Calu3 (cell line): ENCODE data around the gene STK11. TPM values are rescaled to one million over a fixed set of nuclear protein-coding genes. Genes with fewer than 3 reads are reported as not detected.

Source experiments
- BruUV-seq: library from RNA; stranded (reverse); fragments of 400-500 nt; replicated peaks from 2 replicates; lab custom pipeline; 2021; lab: Mats Ljungman, UMichigan
- CTCF ChIA-PET: fragments of 300-600 bp; sonication (Branson Sonifier 250); formaldehyde crosslinking; loops from one replicate; lab custom pipeline; 2022; ENCODE audit warnings: antibody characterized with exemption; lab: Charles Lee
- DNase-seq: peaks from one replicate; pipeline ENCODE4 v3.0.0; 2022
- H3K27ac Mint-ChIP-seq: one replicate; pipeline ENCODE4 v1.8.0; 2022; ENCODE audit warnings: mixed read lengths; ENCODE audit not compliant: unreplicated experiment
- H3K27me3 Mint-ChIP-seq: one replicate; pipeline ENCODE4 v1.8.0; 2022; ENCODE audit warnings: mixed read lengths; ENCODE audit not compliant: unreplicated experiment
- H3K36me3 Mint-ChIP-seq: one replicate; pipeline ENCODE4 v1.8.0; 2022; ENCODE audit warnings: mild to moderate bottlenecking, moderate library complexity, mixed read lengths; ENCODE audit not compliant: insufficient read depth, unreplicated experiment
- H3K4me1 Mint-ChIP-seq: one replicate; pipeline ENCODE4 v1.8.0; 2022; ENCODE audit warnings: mild to moderate bottlenecking, low read depth, mixed read lengths; ENCODE audit not compliant: unreplicated experiment
- H3K4me3 Mint-ChIP-seq: one replicate; pipeline ENCODE4 v1.8.0; 2022; ENCODE audit warnings: mild to moderate bottlenecking, low read depth, moderate library complexity, mixed read lengths; ENCODE audit not compliant: unreplicated experiment
- H3K9me3 Mint-ChIP-seq: one replicate; pipeline ENCODE4 v1.8.0; 2022; ENCODE audit warnings: low read depth, mixed read lengths; ENCODE audit not compliant: unreplicated experiment
- intact Hi-C: fragments of 100-400 bp; cut with micrococcal nuclease; formaldehyde crosslinking; loops from one replicate; pipeline ENCODE4 v1.10.0; 2022; ENCODE audit not compliant: unreplicated experiment
- total RNA-seq: library from RNA; stranded (reverse); gene quantifications from 2 replicates; pipeline ENCODE4 v1.2.3, GENCODE V29; 2022
- TF ChIP-seq, protein P1 (sequence below): fragments of 200-600 bp; IDR thresholded peaks from one replicate; pipeline ENCODE4 v1.8.0; 2022; ENCODE audit warnings: antibody characterized with exemption; ENCODE audit not compliant: unreplicated experiment

The STK11 gene
- total RNA-seq, 1 experiment from 2014 or later: 58.3 TPM

DNA sequence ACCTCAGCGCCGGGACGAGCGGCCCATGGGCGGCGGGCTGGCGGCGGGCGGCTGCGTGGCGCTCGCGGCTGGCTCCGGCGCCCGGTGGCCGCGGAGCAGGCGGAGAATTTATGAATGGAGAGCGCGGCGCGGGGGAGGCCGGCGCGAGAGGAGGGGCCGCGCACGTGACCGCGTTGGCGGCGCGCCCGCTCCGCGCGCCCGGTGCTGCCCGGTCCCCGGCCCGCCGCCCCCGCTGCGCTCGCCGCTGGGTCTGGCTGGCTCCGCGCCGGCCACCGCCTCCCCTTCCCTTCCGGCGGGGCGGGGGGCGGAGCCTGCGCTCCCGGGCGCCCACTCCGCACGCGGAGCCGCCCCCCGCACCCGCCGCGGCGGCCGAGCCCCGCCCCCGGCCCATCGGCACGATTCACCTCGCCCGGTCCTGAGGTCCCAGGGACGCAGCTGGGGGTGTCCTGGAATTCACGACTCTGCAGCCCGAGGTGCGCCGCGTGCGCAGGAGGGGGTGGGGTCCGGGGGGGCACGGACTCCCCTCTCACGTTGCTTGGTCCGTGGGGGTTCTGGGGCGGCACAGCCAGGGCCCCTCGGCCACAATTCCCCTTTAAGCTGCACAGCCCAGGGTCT lies 32.3 kb downstream of the STK11 start, which contains the start of gene CBARP:
Gene CBARP, minus strand, starts transcription at position 252 of the 615 bp plus-strand sequence. CDS start 1,905 bp downstream, outside the sequence.
- Mint-ChIP-seq H3K4me3 (peak within 1 kb of the TSS; percentile 68), H3K4me1 (peaks cover 17% of the 10 kb centered on the region), H3K9me3 (no peaks in the 10 kb centered on the region), H3K36me3 (peaks cover 36% of the 10 kb centered on the region), H3K27ac (peak within 1 kb of the TSS; percentile 6), H3K27me3 (no peaks in the 10 kb centered on the region)
- intact Hi-C loops: no loop called here
- TF ChIP-seq, protein P1, sequence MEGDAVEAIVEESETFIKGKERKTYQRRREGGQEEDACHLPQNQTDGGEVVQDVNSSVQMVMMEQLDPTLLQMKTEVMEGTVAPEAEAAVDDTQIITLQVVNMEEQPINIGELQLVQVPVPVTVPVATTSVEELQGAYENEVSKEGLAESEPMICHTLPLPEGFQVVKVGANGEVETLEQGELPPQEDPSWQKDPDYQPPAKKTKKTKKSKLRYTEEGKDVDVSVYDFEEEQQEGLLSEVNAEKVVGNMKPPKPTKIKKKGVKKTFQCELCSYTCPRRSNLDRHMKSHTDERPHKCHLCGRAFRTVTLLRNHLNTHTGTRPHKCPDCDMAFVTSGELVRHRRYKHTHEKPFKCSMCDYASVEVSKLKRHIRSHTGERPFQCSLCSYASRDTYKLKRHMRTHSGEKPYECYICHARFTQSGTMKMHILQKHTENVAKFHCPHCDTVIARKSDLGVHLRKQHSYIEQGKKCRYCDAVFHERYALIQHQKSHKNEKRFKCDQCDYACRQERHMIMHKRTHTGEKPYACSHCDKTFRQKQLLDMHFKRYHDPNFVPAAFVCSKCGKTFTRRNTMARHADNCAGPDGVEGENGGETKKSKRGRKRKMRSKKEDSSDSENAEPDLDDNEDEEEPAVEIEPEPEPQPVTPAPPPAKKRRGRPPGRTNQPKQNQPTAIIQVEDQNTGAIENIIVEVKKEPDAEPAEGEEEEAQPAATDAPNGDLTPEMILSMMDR: no peak
- no peak for DNase-seq
- CTCF ChIA-PET: no interaction called here
- BruUV-seq: no TSS peak

DNA sequence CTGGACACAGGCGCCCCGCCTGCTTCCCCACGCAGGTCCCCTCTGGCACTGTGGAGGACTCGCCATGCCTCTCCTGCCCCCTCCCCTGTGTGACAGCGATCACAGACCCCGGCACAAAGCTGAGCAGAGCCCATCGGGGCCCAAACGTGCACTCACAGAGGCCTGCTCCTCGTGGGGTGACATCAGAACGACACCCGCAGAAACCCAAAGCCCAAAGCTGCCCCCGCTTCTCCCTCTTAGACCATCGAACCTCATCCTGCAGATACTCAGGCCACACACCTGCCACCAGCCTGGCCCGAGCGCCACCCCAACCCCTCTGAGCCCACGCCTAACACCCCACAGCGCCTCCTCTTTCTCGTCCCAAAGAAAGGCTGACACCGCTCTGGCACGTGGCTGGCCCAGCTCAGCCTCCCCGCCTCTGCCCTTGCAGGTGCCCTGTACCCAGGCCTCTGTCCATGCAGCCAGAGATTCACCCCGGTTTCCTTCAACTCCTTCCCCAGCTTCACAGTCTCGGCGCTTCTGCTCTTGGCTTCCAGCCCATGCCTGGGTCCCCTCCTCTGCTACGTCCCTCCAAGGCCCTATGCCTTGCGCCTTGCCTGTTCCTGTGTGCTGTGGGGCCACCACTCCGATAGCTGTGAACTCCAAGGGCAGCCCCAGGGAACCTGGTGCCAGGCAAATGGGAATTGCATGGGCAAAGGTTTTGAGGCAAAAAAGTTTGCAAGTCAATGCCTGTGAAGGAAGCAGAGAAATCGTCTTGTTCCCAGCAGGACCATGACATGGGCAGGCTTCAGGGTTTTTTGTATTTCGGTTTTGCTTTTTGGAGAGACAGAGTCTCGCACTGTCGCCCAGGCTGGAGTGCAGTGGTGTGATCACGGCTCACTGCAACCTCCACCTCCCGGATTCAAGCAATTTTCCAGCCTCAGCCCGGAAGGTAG lies 33.1 kb downstream of the STK11 start:
- CTCF ChIA-PET: no interaction called here
- peak overlapping the region; percentile 6 for H3K27ac Mint-ChIP-seq
- TF ChIP-seq, protein P1: no peak
- peak overlapping the region; percentile 68 for H3K4me3 Mint-ChIP-seq
- BruUV-seq: no TSS peak
- intact Hi-C loops: no loop called here
- peaks cover 17% of the 10 kb centered on the region for H3K4me1 Mint-ChIP-seq
- no peak for DNase-seq
- H3K27me3 Mint-ChIP-seq: no peaks in the 10 kb centered on the region
- H3K9me3 Mint-ChIP-seq: no peaks in the 10 kb centered on the region
- H3K36me3 Mint-ChIP-seq: peaks cover 36% of the 10 kb centered on the region

DNA sequence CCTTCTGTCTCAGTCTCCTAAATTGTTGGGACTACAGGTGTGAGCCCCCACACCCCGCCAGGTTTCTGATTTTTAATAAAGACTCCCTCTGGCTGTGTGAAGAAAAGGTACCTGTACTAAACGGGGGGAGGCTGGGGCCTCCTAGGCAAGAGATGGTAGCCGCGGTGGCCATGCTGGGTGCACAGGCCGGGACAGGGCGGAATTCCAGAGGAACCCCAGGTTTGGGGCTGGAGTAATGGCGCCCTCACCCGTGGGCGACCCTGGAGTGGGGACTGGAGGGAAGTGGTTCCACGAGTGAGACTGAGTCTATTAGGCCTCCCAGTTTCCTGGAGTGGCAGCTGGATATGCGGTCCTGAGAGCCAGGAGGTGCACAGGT lies 33.8 kb downstream of the STK11 start:
- BruUV-seq: no TSS peak
- no peak for DNase-seq
- intact Hi-C loops: no loop called here
- H3K9me3 Mint-ChIP-seq: no peaks in the 10 kb centered on the region
- CTCF ChIA-PET: no interaction called here
- TF ChIP-seq, protein P1: no peak
- H3K4me3 Mint-ChIP-seq: peak overlapping the region; percentile 68
- H3K36me3 Mint-ChIP-seq: peaks cover 36% of the 10 kb centered on the region
- peaks cover 19% of the 10 kb centered on the region for H3K4me1 Mint-ChIP-seq
- no peaks in the 10 kb centered on the region for H3K27me3 Mint-ChIP-seq
- no peak overlapping the region for H3K27ac Mint-ChIP-seq

DNA sequence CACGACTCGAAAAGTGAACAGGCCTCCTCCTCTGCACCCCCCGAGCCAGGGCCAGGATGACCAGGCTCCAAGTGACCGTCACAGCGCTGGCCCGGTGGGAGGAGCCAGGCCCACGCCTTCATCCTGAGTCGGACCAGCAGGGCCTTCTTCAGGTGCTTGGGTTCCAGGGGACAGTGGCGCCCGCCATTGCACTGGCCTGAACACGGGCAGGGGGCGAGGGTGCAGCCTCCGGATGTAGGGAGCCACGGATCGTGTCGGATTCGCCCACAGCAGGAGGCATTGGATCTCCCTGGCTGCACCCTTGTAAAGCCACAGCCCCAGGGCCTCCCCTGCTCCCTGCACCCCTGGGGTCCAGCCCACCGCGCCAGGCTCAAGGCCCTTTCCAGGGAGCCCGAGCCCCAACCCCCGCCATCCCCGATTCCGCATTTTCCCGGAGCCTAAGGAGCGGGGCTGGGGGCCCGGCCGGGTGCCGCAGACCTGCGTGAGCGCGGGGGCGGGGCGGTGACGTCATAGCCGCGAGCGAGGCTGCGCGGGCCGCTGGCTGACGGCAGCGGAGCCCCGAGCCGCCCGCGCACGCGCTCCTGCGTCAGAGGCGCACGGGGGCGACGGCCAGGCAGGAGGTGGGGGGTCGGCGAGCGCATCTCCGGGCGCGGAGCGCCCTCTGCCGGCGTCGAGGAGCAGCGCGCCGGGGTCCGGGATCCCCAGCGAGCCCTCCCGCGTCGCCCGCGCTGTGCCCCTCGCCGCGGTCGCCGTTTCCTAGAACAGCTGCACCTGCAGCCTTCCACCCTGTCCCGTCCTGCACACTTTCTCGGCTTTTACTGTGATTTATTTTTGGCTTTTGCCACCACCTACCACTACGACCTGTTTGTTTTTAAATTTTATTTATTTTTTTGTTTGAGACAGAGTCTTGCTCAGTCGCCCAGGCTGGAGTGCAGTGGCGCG lies 34.5 kb downstream of the STK11 start:
- Mint-ChIP-seq H3K27ac (no peak overlapping the region), H3K4me3 (peak overlapping the region; percentile 75), H3K27me3 (no peaks in the 10 kb centered on the region), H3K9me3 (no peaks in the 10 kb centered on the region), H3K36me3 (peaks cover 36% of the 10 kb centered on the region), H3K4me1 (peaks cover 24% of the 10 kb centered on the region)
- CTCF ChIA-PET: no interaction called here
- peak; percentile 86 for DNase-seq
- BruUV-seq: no TSS peak
- TF ChIP-seq, protein P1: peak; percentile 82
- intact Hi-C loops: no loop called here
